Colonic mucosa (tissue), 4 donors: Measurements from ENCODE around the gene ZC3HAV1. TPM values are rescaled to one million over a fixed set of nuclear protein-coding genes. Genes with fewer than 3 reads are reported as not detected.

ENCODE experiments used
- DNase-seq: peaks from one replicate; pipeline ENCODE4 v3.0.0-alpha.2; 2020
- H3K27ac ChIP-seq: fragments of 200-600 bp; one replicate; pipeline ENCODE4 v1.8.0; 2021
- H3K27me3 ChIP-seq: fragments of 200-600 bp; one replicate; pipeline ENCODE4 v1.8.0; 2021
- H3K36me3 ChIP-seq: fragments of 200-600 bp; one replicate; pipeline ENCODE4 v1.8.0; 2021
- H3K4me1 ChIP-seq: fragments of 200-600 bp; one replicate; pipeline ENCODE4 v1.8.0; 2021; ENCODE audit warnings: mild to moderate bottlenecking
- H3K4me3 ChIP-seq: fragments of 200-600 bp; one replicate; pipeline ENCODE4 v1.8.0; 2021
- H3K9ac ChIP-seq, 2 donors: one replicate each; pipeline ENCODE4 v1.7.0; 2013; ENCODE audit warnings: control low read depth in 2 of 2, low read depth in 2 of 2, low read length in 2 of 2
- H3K9me3 ChIP-seq: fragments of 200-600 bp; one replicate; pipeline ENCODE4 v1.8.0; 2021
- intact Hi-C: fragments of 100-400 bp; cut with DNase I; formaldehyde crosslinking; loops from one replicate; pipeline ENCODE4 v1.14.1; 2022
- total RNA-seq, 2 donors: library from RNA; stranded (reverse); fragmentation: NEBNext Ultra II Directional in 1 of 2; extraction: Animal tissue kit (Norgen Biotek cat#: 25700) in 1 of 2; gene quantifications; one replicate each; pipeline ENCODE4 v1.2.1, GENCODE V29; 2021
- TF ChIP-seq, protein P1 (sequence below): fragments of 200-600 bp; IDR thresholded peaks from one replicate; pipeline ENCODE4 v1.8.0; 2022; ENCODE audit warnings: antibody characterized with exemption, mild to moderate bottlenecking
- donor health status: healthy.
- donor health status: DM: no; HTN: no; CAD: no.
- donor health status: DM: no; HTN: no; CAD: no.

Gene ZC3HAV1
- total RNA-seq, 2 donors from 2014 or later, result 29.0 to 33.8 TPM

DNA sequence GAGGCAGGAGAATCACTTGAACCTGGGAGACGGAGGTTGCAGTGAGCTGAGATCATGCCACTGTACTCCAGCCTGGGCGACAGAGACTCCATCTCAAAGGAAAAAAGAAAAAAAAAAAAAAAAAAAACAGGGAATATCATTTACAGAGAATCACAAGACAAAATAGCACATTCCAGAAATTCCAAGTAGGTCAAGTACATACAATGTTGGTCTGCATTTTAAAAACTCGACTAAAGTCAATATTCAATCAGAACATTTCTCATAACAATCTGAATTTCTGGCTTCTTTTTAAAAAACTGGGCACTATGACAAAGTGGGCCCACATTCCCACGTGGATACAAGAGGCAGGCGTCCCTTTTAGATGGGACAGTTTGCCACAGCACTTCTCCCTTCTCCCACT lies 86.4 kb downstream of the ZC3HAV1 start:
- no peak overlapping the region for H3K27ac ChIP-seq
- DNase-seq, result no peak
- no peaks in the 10 kb centered on the region for H3K4me1 ChIP-seq
- no peak overlapping the region for H3K9ac ChIP-seq
- no peaks in the 10 kb centered on the region for H3K27me3 ChIP-seq
- H3K9me3 ChIP-seq, result no peaks in the 10 kb centered on the region
- TF ChIP-seq, protein P1, sequence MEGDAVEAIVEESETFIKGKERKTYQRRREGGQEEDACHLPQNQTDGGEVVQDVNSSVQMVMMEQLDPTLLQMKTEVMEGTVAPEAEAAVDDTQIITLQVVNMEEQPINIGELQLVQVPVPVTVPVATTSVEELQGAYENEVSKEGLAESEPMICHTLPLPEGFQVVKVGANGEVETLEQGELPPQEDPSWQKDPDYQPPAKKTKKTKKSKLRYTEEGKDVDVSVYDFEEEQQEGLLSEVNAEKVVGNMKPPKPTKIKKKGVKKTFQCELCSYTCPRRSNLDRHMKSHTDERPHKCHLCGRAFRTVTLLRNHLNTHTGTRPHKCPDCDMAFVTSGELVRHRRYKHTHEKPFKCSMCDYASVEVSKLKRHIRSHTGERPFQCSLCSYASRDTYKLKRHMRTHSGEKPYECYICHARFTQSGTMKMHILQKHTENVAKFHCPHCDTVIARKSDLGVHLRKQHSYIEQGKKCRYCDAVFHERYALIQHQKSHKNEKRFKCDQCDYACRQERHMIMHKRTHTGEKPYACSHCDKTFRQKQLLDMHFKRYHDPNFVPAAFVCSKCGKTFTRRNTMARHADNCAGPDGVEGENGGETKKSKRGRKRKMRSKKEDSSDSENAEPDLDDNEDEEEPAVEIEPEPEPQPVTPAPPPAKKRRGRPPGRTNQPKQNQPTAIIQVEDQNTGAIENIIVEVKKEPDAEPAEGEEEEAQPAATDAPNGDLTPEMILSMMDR, result no peak
- intact Hi-C loops, result no loop called here
- H3K36me3 ChIP-seq, result no peaks in the 10 kb centered on the region
- no peak overlapping the region for H3K4me3 ChIP-seq

DNA sequence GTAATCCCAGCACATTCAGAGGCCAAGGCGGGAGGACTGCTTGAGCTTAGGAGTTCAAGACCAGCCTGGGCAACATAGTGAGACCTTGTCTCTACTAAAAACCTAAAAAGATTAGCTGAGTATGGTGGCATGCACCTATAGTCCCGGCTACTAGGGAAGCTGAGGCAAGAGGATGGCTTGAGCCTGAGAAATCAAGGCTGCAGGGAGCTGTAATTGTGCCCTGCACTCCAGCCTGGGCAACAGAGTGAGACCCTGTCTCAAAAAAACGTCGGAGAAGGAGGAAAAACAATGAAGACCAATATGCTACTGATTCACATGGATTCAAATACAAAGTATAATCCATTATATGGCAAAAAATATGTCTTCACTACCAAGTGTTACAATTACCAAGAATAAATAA lies 87.2 kb downstream of the ZC3HAV1 start:
- Histone ChIP-seq H3K27ac (no peak overlapping the region), H3K4me1 (no peaks in the 10 kb centered on the region), H3K4me3 (no peak overlapping the region), H3K9ac (no peak overlapping the region), H3K27me3 (no peaks in the 10 kb centered on the region), H3K9me3 (no peaks in the 10 kb centered on the region), H3K36me3 (no peaks in the 10 kb centered on the region)
- TF ChIP-seq, protein P1, result no peak
- intact Hi-C loops, result no loop called here
- DNase-seq, result no peak

DNA sequence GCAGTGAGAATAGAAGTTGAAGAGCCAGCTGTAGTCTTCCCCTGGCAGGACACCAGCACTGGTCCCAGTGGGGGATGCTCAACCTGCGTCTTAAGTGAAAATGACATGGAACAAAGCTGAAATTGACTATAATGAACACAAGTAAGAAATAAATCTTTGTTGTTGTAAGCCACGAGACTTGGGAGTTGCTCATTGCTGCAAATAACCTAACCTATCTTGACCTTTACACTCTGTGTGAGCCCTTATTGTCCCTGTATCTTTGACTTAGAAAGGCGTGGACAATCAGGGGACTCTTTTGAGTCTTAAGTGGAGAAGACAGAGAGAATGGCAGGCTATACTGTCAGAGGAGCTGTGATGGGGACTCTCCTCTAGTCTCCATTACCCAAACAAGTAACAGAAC lies 90.6 kb downstream of the ZC3HAV1 start:
- no peaks in the 10 kb centered on the region for H3K9me3 ChIP-seq
- intact Hi-C loops, result loop anchor here (2.0 kb wide), 1 partner anchor 58 kb away; no protein-coding TSS in a partner anchor
- H3K36me3 ChIP-seq, result no peaks in the 10 kb centered on the region
- no peak overlapping the region for H3K4me3 ChIP-seq
- no peak for DNase-seq
- no peak overlapping the region for H3K9ac ChIP-seq
- no peak overlapping the region for H3K27ac ChIP-seq
- no peaks in the 10 kb centered on the region for H3K4me1 ChIP-seq
- TF ChIP-seq, protein P1, result no peak
- no peaks in the 10 kb centered on the region for H3K27me3 ChIP-seq

DNA sequence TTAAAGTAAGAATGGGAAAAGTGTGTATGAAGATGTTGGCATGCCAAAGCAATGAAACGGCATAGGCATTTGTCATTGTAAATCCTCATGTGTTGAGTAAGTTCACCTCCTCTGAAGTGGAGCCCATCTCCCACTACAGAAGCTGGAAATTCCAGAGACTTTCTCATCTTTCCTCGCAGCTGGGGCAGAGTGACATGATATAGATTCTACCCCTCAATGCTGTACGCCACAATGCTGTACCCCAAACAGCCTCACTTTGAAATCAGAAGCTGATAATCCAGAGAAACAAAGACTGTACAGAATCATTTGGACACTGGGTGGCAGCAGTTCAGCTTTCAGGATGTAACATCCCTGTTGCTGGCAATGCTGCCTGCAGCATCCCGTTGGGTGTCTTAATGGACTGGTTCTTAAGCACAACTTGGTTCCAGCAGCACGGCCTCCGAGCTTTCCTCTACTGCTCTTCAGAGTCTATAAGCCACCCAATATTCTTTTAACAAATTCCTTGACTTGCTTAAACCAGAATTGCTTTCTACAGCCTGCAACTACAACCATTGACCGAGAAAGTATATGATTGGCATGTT lies 92.5 kb downstream of the ZC3HAV1 start:
- Histone ChIP-seq H3K27ac (no peak overlapping the region), H3K9ac (no peak overlapping the region), H3K9me3 (no peaks in the 10 kb centered on the region), H3K27me3 (no peaks in the 10 kb centered on the region), H3K4me3 (no peak overlapping the region), H3K36me3 (no peaks in the 10 kb centered on the region), H3K4me1 (no peaks in the 10 kb centered on the region)
- DNase-seq, result peak; percentile 58
- TF ChIP-seq, protein P1, result peak; percentile 55
- intact Hi-C loops, result no loop called here

DNA sequence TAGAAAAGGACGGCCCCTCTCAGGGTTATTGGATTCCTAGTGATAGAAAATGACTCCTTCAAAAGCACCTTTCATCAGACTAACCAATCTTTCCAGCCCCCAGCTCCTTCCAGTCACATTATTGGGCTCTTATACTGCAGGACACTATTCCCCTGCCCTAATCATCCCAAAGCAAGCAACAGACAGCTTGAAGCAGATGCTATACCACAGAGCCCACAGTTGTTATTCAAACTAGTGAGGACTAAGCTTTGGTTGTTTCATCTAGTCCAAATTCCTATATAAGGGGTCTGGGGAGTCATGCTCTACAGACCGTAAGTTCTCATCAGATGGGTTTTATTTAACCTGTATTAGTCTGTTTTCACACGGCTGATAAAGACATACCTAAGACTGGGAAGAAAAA lies 98.1 kb downstream of the ZC3HAV1 start:
- TF ChIP-seq, protein P1, result no peak
- no peaks in the 10 kb centered on the region for H3K4me1 ChIP-seq
- H3K9ac ChIP-seq, result no peak overlapping the region
- no peak overlapping the region for H3K27ac ChIP-seq
- intact Hi-C loops, result no loop called here
- H3K36me3 ChIP-seq, result no peaks in the 10 kb centered on the region
- no peak for DNase-seq
- no peaks in the 10 kb centered on the region for H3K9me3 ChIP-seq
- H3K27me3 ChIP-seq, result no peaks in the 10 kb centered on the region
- H3K4me3 ChIP-seq, result no peak overlapping the region
